SJSA1 (cell line): ENCODE measurements around the gene ANKRD13A. TPM values are rescaled to one million over a fixed set of nuclear protein-coding genes. Genes with fewer than 3 reads are reported as not detected.

ENCODE experiments used
- DNase-seq, 2 experiments: peaks; one replicate each; pipeline ENCODE4 v3.0.0-alpha.2; 2015 to 2020; ENCODE audit warnings: low spot score in 2 of 2, low read depth in 1 of 2
- H3K27ac ChIP-seq: fragments of 250-450 bp; sonication (Bioruptor Pico); 2 replicates; pipeline ENCODE4 v1.5.1; 2020; ENCODE audit warnings: mild to moderate bottlenecking, moderate library complexity
- H3K27me3 ChIP-seq: fragments of 250-450 bp; sonication (Bioruptor Pico); replicated peaks from 2 replicates; pipeline ENCODE4 v1.5.1; 2020; ENCODE audit warnings: mild to moderate bottlenecking, moderate library complexity
- H3K36me3 ChIP-seq: fragments of 250-450 bp; sonication (Bioruptor Pico); 2 replicates; pipeline ENCODE4 v1.5.1; 2020; ENCODE audit warnings: mild to moderate bottlenecking
- H3K4me1 ChIP-seq: fragments of 250-450 bp; sonication (Bioruptor Pico); replicated peaks from 2 replicates; pipeline ENCODE4 v1.6.1; 2021; ENCODE audit warnings: mild to moderate bottlenecking
- H3K4me3 ChIP-seq: fragments of 250-450 bp; sonication (Bioruptor Pico); 2 replicates; pipeline ENCODE4 v1.5.1; 2020; ENCODE audit warnings: mild to moderate bottlenecking
- H3K9me3 ChIP-seq: fragments of 250-450 bp; sonication (Bioruptor Pico); replicated peaks from 2 replicates; pipeline ENCODE4 v1.5.1; 2020; ENCODE audit warnings: mild to moderate bottlenecking
- total RNA-seq: library from RNA; depleted of rRNA; stranded (reverse); fragments of >200 nt; shearing (Covaris generic); gene quantifications from 2 replicates; pipeline ENCODE4 v1.2.3, GENCODE V29; 2014

The ANKRD13A gene
- total RNA-seq, 1 experiment from 2014 or later: 170 TPM

GRCh38 chr12:109991586-109991985 lies 7.6 kb upstream of the ANKRD13A start:
- no peak for DNase-seq
- no peak overlapping the region for H3K27ac ChIP-seq
- peaks cover 52% of the 10 kb centered on the region for H3K4me1 ChIP-seq
- H3K9me3 ChIP-seq: no peaks in the 10 kb centered on the region
- H3K36me3 ChIP-seq: peaks cover 57% of the 10 kb centered on the region
- no peak overlapping the region for H3K4me3 ChIP-seq
- H3K27me3 ChIP-seq: no peaks in the 10 kb centered on the region

GRCh38 chr12:109993091-109993490 lies 6.1 kb upstream of the ANKRD13A start:
- peak in 1 of 2 experiments; percentile 28 for DNase-seq
- Histone ChIP-seq H3K4me3 (no peak overlapping the region), H3K36me3 (peaks cover 43% of the 10 kb centered on the region), H3K27me3 (no peaks in the 10 kb centered on the region), H3K27ac (0 out of 2 replicates have a peak overlapping the region, but pooled peaks have one; percentile 13), H3K4me1 (peaks cover 45% of the 10 kb centered on the region), H3K9me3 (no peaks in the 10 kb centered on the region)

GRCh38 chr12:109994401-109995175 lies 4.6 kb upstream of the ANKRD13A start:
- Histone ChIP-seq H3K4me1 (peaks cover 43% of the 10 kb centered on the region), H3K9me3 (no peaks in the 10 kb centered on the region), H3K27me3 (no peaks in the 10 kb centered on the region), H3K36me3 (peaks cover 35% of the 10 kb centered on the region), H3K27ac (no peak overlapping the region), H3K4me3 (peak overlapping the region; percentile 82)
- no peak for DNase-seq

- DNase-seq: no peak
- Histone ChIP-seq H3K27me3 (no peaks in the 10 kb centered on the region), H3K4me1 (peaks cover 37% of the 10 kb centered on the region), H3K27ac (no peak overlapping the region), H3K4me3 (peak overlapping the region; percentile 82), H3K36me3 (peaks cover 29% of the 10 kb centered on the region), H3K9me3 (no peaks in the 10 kb centered on the region)
These were observed 3.9 kb upstream of the ANKRD13A start for GRCh38 chr12:109995361-109995685.

DNA sequence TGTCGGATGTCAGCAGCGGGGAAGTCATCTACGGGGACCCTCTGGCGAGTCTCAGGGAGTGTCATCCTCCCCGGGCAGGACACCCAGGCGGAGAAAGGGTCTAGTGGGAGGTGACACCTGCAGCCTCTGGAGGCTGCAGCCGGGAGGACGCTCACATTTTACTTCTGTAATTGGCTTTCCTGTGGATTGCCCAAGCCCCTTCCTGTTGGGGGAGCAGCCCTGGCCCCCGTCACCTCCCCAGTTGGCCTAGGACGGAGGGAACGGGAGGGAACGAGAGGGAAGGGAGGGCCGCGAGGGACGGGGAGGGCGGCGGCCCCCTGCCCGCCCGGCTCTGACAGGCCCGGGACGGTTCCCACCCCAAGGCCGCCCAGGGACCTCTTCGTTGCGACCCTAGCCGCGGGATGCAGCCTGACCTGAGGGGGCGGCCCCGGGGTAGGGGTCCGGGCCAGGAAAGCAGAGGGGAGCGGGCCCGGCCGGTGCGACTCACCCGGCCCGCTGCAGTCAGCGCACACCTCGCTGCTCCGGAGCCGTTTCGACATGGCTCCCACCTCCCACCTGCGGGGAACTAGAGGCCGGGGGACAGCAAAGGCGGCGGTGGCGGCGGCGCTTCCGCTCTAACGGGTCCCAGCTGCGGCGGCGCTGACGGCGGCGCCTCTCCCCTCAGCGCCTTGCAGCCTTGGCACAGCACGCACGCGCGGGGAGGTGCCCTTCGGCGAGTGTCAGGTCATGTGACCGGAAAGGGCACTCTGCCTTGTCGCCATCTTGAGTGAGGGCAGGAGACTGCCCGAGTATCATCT lies 3.3 kb upstream of the ANKRD13A start, which contains the start of gene GIT2:
TSS of gene GIT2 (minus strand) at position 683 of the 797 bp plus-strand sequence. CDS start at position 539, 144 bp downstream.
- peaks cover 38% of the 10 kb centered on the region for H3K4me1 ChIP-seq
- peak; percentile 86 to 93 for DNase-seq
- H3K27me3 ChIP-seq: no peaks in the 10 kb centered on the region
- H3K4me3 ChIP-seq: peak within 1 kb of the TSS; percentile 82
- H3K27ac ChIP-seq: peak within 1 kb of the TSS; percentile 54
- H3K36me3 ChIP-seq: peaks cover 24% of the 10 kb centered on the region
- no peaks in the 10 kb centered on the region for H3K9me3 ChIP-seq

- Histone ChIP-seq H3K36me3 (peaks cover 20% of the 10 kb centered on the region), H3K9me3 (no peaks in the 10 kb centered on the region), H3K27ac (no peak overlapping the region), H3K4me1 (peaks cover 44% of the 10 kb centered on the region), H3K4me3 (peak overlapping the region; percentile 82), H3K27me3 (no peaks in the 10 kb centered on the region)
- no peak for DNase-seq
These were observed 2.8 kb upstream of the ANKRD13A start for GRCh38 chr12:109996483-109996853.

DNA sequence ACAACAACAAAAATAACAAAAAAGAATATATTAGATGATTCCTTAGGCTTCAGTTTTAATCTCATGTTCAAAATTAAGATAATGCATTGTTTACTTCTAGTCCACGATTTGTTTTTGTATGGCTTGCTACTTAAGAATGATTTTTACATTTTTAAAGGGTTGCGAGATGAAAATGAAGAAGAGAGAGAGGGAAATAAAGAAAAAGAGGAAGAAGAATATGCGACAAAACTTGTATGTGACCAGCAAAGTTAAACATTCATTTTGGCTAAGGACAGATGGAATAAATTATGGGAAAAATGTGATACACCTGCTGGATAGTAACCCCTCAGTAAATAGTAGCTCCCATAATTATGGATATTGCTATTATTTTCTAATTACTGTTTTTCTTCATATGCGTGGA lies 1.8 kb upstream of the ANKRD13A start:
- H3K9me3 ChIP-seq: no peaks in the 10 kb centered on the region
- no peaks in the 10 kb centered on the region for H3K27me3 ChIP-seq
- H3K4me3 ChIP-seq: no peak overlapping the region
- no peak for DNase-seq
- H3K36me3 ChIP-seq: peaks cover 17% of the 10 kb centered on the region
- no peak overlapping the region for H3K27ac ChIP-seq
- H3K4me1 ChIP-seq: peaks cover 52% of the 10 kb centered on the region

- no peak for DNase-seq
These were observed 858 bp upstream of the ANKRD13A start for GRCh38 chr12:109998241-109998903.

DNA sequence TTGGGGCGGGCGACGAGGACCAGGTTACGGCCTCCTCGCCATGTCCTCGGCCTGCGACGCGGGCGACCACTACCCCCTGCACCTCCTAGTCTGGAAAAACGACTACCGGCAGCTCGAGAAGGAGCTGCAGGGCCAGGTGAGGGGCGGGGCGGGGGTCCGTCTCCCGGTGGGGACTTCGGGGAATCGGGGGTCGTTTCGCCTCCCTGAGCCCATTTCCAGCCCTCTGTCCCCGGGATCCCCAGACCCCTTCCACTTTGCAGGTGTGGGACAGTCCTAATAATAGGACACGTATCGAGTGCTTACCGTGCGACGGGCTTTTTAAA lies 380 bp downstream of the ANKRD13A start:
- no peak for DNase-seq
- Histone ChIP-seq H3K4me3 (peak overlapping the region; percentile 97), H3K36me3 (peaks cover 33% of the 10 kb centered on the region), H3K27me3 (no peaks in the 10 kb centered on the region), H3K9me3 (no peaks in the 10 kb centered on the region), H3K4me1 (peaks cover 43% of the 10 kb centered on the region), H3K27ac (peak overlapping the region; percentile 98)

More at GRCh38 chr12:109998241-109998903, 858 bp upstream of the ANKRD13A start:
- no peaks in the 10 kb centered on the region for H3K9me3 ChIP-seq
- 0 out of 2 replicates have a peak overlapping the region, but pooled peaks have one; percentile 98 for H3K27ac ChIP-seq
- no peaks in the 10 kb centered on the region for H3K27me3 ChIP-seq
- H3K36me3 ChIP-seq: peaks cover 23% of the 10 kb centered on the region
- peak overlapping the region; percentile 97 for H3K4me3 ChIP-seq
- peaks cover 52% of the 10 kb centered on the region for H3K4me1 ChIP-seq

GRCh38 chr12:109999983-110000505 lies 814 bp downstream of the ANKRD13A start:
- H3K4me3 ChIP-seq: peak overlapping the region; percentile 97
- peak in 1 of 2 experiments; percentile 30 for DNase-seq
- peak overlapping the region; percentile 98; the same call in 1 of the 2 replicates for H3K27ac ChIP-seq
- H3K27me3 ChIP-seq: no peaks in the 10 kb centered on the region
- peaks cover 39% of the 10 kb centered on the region for H3K4me1 ChIP-seq
- no peaks in the 10 kb centered on the region for H3K9me3 ChIP-seq
- H3K36me3 ChIP-seq: peaks cover 35% of the 10 kb centered on the region

GRCh38 chr12:110001596-110001995 lies 2.4 kb downstream of the ANKRD13A start:
- no peaks in the 10 kb centered on the region for H3K9me3 ChIP-seq
- H3K4me3 ChIP-seq: peak overlapping the region; percentile 97; the same call in 1 of the 2 replicates
- no peaks in the 10 kb centered on the region for H3K27me3 ChIP-seq
- DNase-seq: peak; percentile 68 to 74
- peaks cover 32% of the 10 kb centered on the region for H3K4me1 ChIP-seq
- H3K27ac ChIP-seq: peak overlapping the region; percentile 56
- peaks cover 39% of the 10 kb centered on the region for H3K36me3 ChIP-seq

- Histone ChIP-seq H3K4me3 (no peak overlapping the region), H3K27me3 (no peaks in the 10 kb centered on the region), H3K4me1 (peaks cover 32% of the 10 kb centered on the region), H3K9me3 (no peaks in the 10 kb centered on the region), H3K27ac (peak overlapping the region; percentile 56), H3K36me3 (peaks cover 47% of the 10 kb centered on the region)
- DNase-seq: no peak
These were observed 3.7 kb downstream of the ANKRD13A start for GRCh38 chr12:110002676-110003515.

DNA sequence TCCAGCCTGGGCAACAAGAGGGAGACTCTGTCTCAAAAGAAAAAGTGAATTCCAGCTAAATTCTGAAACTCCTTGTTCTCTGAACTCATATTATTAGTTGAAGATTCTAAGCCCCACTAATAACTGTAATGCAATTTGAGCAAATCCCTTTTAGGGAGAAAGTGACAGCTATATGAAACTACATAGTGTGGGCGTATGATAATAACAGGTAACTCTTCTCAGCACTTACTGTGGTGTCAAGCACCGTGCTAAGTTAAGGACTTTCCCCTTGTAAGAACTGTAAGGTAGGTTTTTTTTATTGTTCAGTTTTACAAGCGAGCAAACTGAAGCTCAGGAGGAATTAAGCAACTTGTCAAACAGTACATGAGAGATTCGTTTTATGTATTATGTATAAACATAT lies 5.4 kb downstream of the ANKRD13A start:
- H3K9me3 ChIP-seq: no peaks in the 10 kb centered on the region
- H3K27me3 ChIP-seq: no peaks in the 10 kb centered on the region
- no peak overlapping the region for H3K4me3 ChIP-seq
- peaks cover 48% of the 10 kb centered on the region for H3K36me3 ChIP-seq
- no peak for DNase-seq
- peaks cover 26% of the 10 kb centered on the region for H3K4me1 ChIP-seq
- no peak overlapping the region for H3K27ac ChIP-seq
